Islet of Langerhans (tissue), 1 donor: ENCODE results near the gene LTB4R.

Experiments
- FAIRE-seq: peaks from one replicate; lab custom pipeline; 2011; peaks lifted over from hg19 to GRCh38; lab: Jason Lieb, UNC

LTB4R gene

GRCh38 chr14:24304019-24304387 is 7.3 kb upstream of the LTB4R start:
- no peak for FAIRE-seq

GRCh38 chr14:24307156-24307574 is 4.1 kb upstream of the LTB4R start:
- FAIRE-seq = no peak

GRCh38 chr14:24307575-24308341 is 3.5 kb upstream of the LTB4R start, which contains the start of gene CIDEB:
Gene CIDEB, minus strand, starts transcription at chr14:24307977. Its CDS starts 119 bp downstream, at chr14:24307858.
- no peak for FAIRE-seq

- FAIRE-seq = no peak
These were observed 2.8 kb upstream of the LTB4R start for GRCh38 chr14:24308342-24309124.

- no peak for FAIRE-seq
These were observed 1.6 kb upstream of the LTB4R start, which contains the start of gene LTB4R2 for GRCh38 chr14:24309538-24310264. Gene LTB4R2, plus strand, starts transcription at chr14:24310140. Its CDS starts 525 bp downstream, at chr14:24310665.

GRCh38 chr14:24310265-24310645 is 1.0 kb upstream of the LTB4R start:
- no peak for FAIRE-seq

GRCh38 chr14:24311837-24312615 is 724 bp downstream of the LTB4R start:
- no peak for FAIRE-seq

- FAIRE-seq = no peak
These were observed 1.6 kb downstream of the LTB4R start for GRCh38 chr14:24312736-24313507.

- no peak for FAIRE-seq
These were observed 2.6 kb downstream of the LTB4R start for GRCh38 chr14:24313913-24314312.

GRCh38 chr14:24314377-24315193 is 3.3 kb downstream of the LTB4R start:
- FAIRE-seq = no peak

GRCh38 chr14:24315243-24315806 is 4.0 kb downstream of the LTB4R start:
- no peak for FAIRE-seq

- FAIRE-seq = no peak
These were observed 4.7 kb downstream of the LTB4R start for GRCh38 chr14:24315807-24316596.

GRCh38 chr14:24316597-24316950 is 5.3 kb downstream of the LTB4R start:
- no peak for FAIRE-seq

GRCh38 chr14:24317141-24317928 is 6.0 kb downstream of the LTB4R start:
- FAIRE-seq = no peak

- FAIRE-seq = no peak
These were observed 10.1 kb downstream of the LTB4R start for GRCh38 chr14:24321212-24321975.

- FAIRE-seq = no peak
These were observed 11.4 kb downstream of the LTB4R start for GRCh38 chr14:24322672-24323071.

GRCh38 chr14:24323341-24323740 is 12.0 kb downstream of the LTB4R start:
- no peak for FAIRE-seq

- no peak for FAIRE-seq
These were observed 12.7 kb downstream of the LTB4R start for GRCh38 chr14:24324024-24324423.
